Aorta (tissue), 5 donors: Measurements from ENCODE around the gene TMEM63C. TPM values are rescaled to one million over a fixed set of nuclear protein-coding genes. Genes with fewer than 3 reads are reported as not detected.

Experiments
- ATAC-seq: fragments of 200-7000 bp; cut with Tn5 transposase; one replicate; pipeline ENCODE4 v1.9.1; 2022; ENCODE audit warnings: moderate library complexity; ENCODE audit not compliant: low FRiP score
- DNase-seq, 2 donors: peaks; one replicate each; pipeline ENCODE4 v3.0.0-alpha.2; 2020
- H3K27ac ChIP-seq, 2 donors: one replicate each; pipeline ENCODE4 v1.5.1; 2013; ENCODE audit warnings: low read length in 2 of 2, mild to moderate bottlenecking in 2 of 2, moderate library complexity in 2 of 2, control low read depth in 1 of 2, inconsistent platforms in 1 of 2, low read depth in 1 of 2
- H3K27me3 ChIP-seq, 2 donors: one replicate each; pipeline ENCODE4 v1.6.1; 2013; ENCODE audit warnings: control low read depth in 1 of 2, low read length in 1 of 2, mild to moderate bottlenecking in 1 of 2, moderate library complexity in 1 of 2; ENCODE audit not compliant: insufficient read depth in 2 of 2, control insufficient read depth in 1 of 2
- H3K36me3 ChIP-seq, 2 donors: one replicate each; pipeline ENCODE4 v1.6.1; 2013; ENCODE audit warnings: control low read depth in 1 of 2, low read length in 1 of 2, mild to moderate bottlenecking in 1 of 2; ENCODE audit not compliant: insufficient read depth in 2 of 2, control insufficient read depth in 1 of 2
- H3K4me1 ChIP-seq, 2 donors: one replicate each; pipeline ENCODE4 v1.6.1; 2013; ENCODE audit warnings: low read length in 2 of 2, control low read depth in 1 of 2, mild to moderate bottlenecking in 1 of 2, moderate library complexity in 1 of 2; ENCODE audit not compliant: insufficient read depth in 2 of 2, control insufficient read depth in 1 of 2
- H3K4me3 ChIP-seq, 2 donors: one replicate each; pipeline ENCODE4 v1.5.1; 2013; ENCODE audit warnings: low read length in 2 of 2, control low read depth in 1 of 2, mild to moderate bottlenecking in 1 of 2
- H3K9me3 ChIP-seq: one replicate; pipeline ENCODE4 v1.6.1; 2013; ENCODE audit warnings: mild to moderate bottlenecking, low read length; ENCODE audit not compliant: control insufficient read depth
- WGBS, 2 donors: extraction: QIAGEN DNeasy Blood & Tissue Kit; methylation state at CpG; one replicate each; pipeline ENCODE4 v1.1.7; 2013; 5-methylcytosine and 5-hydroxymethylcytosine counted together
- intact Hi-C, 2 donors: fragments of 100-400 bp; cut with DNase I; formaldehyde crosslinking; loops; one replicate each; pipeline versions ENCODE4 v1.14.2 to v1.15.0; 2022
- polyA plus RNA-seq, 2 donors: library from polyadenylated mRNA; stranded (reverse); fragments of 200-250 nt; gene quantifications; one replicate each; pipeline ENCODE4 v1.2.3, GENCODE V29; 2013
- total RNA-seq, 2 donors: library from RNA; stranded (reverse); fragmentation: NEBNext Ultra II Directional; extraction: Animal tissue kit (Norgen Biotek cat#: 25700); gene quantifications; one replicate each; pipeline ENCODE4 v1.2.1, GENCODE V29; 2021
- donor health status: healthy with polysubstance abuse.
- donor health status: Bipolar disorder and iron deficiency.
- donor health status: DM: no; HTN: no; CAD: no.
- donor health status: DM: no; HTN: no; CAD: no.
- donor health status: DM: yes; HTN: yes; CAD: no.

The TMEM63C gene
- total and polyA plus RNA-seq, 4 donors, result 0.06 to 0.26 (median 0.13) TPM; not detected in 1

DNA sequence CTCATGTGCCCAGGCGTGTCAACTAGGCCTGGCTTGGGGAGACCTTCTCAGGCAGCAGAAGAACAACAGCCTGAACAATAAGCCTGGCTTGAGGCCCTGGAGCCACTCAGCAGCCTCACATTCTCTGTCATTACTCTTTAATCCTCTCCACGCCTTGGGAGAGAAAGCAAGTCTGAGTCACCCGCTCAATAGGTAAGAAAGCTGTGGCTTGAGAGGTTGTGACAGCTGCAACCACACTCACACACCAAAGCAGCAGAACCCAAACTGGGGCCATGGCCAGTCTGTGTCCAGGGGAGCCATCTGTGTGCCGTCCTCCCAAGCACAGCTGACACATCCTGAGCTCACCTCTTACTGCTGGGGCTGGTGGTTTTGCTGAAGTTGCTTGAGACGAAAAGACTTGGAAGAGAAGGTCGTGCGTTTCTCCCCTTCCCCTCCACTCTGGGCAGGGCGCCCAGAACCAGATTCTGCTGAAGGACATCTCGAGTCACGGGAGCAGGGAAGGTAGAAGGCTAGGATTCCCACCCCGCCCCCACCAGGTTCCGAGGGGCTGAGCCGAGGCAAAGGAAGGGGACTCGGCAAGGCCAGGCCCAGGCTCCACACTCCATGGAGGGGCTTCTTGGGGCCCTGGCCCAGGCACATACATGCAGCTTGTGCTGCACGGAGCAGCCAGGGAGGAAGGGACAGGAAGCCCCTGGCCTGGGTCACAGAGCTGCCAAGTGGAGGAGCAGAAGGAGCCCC is 5.5 kb downstream of the TMEM63C start:
- Histone ChIP-seq H3K27me3 (no peaks in the 10 kb centered on the region), H3K36me3 (no peaks in the 10 kb centered on the region), H3K27ac (no peak overlapping the region), H3K9me3 (no peaks in the 10 kb centered on the region), H3K4me1 (no peaks in the 10 kb centered on the region), H3K4me3 (no peak overlapping the region)
- 37% methylated on average over 14 to 15 of the region's 15 CpGs for WGBS, 2 donors
- ATAC-seq (no peak), DNase-seq (no peak)
- intact Hi-C loops, result no loop called here

DNA sequence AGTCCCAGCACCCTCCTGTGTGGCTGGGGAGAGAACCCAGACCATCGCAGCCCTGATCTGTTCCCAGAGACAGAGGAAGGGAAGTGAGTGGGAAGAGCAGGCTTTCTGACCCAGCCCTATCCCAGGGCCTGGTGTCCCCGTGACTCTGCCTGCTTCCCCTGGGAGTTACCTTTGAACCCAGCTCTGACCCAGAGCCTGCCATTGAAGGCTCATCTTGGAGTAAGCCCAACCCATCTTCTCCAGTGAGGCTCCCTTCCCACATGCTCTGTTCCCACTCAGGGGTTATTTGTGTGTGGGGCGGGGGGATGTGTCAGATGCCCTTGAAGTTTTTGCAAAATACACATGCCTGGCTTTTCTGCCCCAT is 6.0 kb downstream of the TMEM63C start:
- DNase-seq (no peak), ATAC-seq (no peak)
- intact Hi-C loops, result no loop called here
- Histone ChIP-seq H3K27ac (no peak overlapping the region), H3K9me3 (no peaks in the 10 kb centered on the region), H3K4me3 (no peak overlapping the region), H3K36me3 (no peaks in the 10 kb centered on the region), H3K4me1 (no peaks in the 10 kb centered on the region), H3K27me3 (no peaks in the 10 kb centered on the region)
- WGBS, 2 donors, result 62 to 67% methylated on average over 3 of the region's 3 CpGs

DNA sequence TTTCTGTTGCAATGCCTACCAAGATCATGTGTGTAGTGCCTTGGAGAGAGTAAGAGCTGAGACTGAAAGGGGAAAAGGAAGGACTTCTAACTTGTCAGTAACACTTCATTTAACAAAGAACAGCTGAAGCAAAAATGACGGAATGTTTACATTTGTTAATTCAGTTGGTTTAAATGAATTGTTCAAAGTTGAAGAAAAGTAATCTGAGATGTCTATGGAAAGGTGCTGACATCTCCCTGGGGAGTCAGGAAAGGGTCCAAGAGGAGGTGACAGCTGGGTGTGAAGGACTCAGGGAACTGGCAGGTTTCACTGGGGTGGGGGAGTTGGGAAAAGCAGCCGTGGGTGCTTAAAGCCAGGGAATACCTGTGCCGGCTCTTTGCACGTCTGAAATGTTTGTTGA is 7.9 kb downstream of the TMEM63C start:
- Histone ChIP-seq H3K27me3 (no peaks in the 10 kb centered on the region), H3K36me3 (no peaks in the 10 kb centered on the region), H3K27ac (no peak overlapping the region), H3K4me3 (no peak overlapping the region), H3K4me1 (no peaks in the 10 kb centered on the region), H3K9me3 (no peaks in the 10 kb centered on the region)
- intact Hi-C loops, result no loop called here
- no peak for ATAC-seq
- no peak for DNase-seq
- 42 to 48% methylated on average over 4 of the region's 4 CpGs for WGBS, 2 donors

DNA sequence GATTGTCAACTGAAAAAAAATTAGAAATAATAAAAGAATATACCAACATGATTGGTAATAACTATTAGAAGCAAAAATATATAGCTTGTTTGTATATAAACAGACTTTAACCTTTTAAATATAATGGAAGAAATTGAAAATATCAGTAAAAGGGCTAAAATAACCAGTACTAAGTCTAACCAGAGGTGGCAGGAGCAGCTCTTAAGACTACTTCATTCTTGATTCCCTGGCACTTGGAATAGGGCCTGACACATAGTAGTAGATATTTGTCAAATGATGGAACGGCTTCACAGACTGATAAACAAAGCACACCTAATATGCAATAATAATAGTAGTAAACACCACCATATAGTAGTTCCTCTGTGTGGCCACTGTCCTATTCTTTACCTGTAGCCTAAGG is 9.4 kb downstream of the TMEM63C start:
- H3K9me3 ChIP-seq, result no peaks in the 10 kb centered on the region
- intact Hi-C loops, result no loop called here
- no peak overlapping the region for H3K27ac ChIP-seq
- ATAC-seq (no peak), DNase-seq (no peak)
- no peaks in the 10 kb centered on the region for H3K4me1 ChIP-seq
- H3K36me3 ChIP-seq, result no peaks in the 10 kb centered on the region
- WGBS, 2 donors, result 53 to 58% methylated on average over 1 of the region's 1 CpG
- no peaks in the 10 kb centered on the region for H3K27me3 ChIP-seq
- no peak overlapping the region for H3K4me3 ChIP-seq

DNA sequence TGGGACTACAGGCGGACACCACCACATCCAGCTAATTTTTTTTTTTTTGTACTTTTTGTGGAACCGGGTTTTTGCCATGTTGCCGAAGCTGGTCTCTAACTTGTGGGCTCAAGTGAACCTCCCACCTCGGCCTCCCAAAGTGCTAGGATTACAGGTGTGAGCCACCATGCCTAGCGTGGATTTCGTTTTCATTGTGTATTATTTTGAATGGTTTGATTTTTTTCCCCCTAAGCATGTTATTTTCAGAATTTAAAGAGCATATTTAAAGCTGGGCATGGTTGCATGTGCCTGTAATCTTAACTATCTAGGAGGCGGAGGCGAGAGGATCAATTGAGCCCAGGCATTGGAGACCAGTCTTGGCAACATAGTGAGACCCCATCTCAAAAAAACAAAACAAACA is 13.1 kb downstream of the TMEM63C start:
- intact Hi-C loops, result no loop called here
- ATAC-seq (no peak), DNase-seq (no peak)
- no peaks in the 10 kb centered on the region for H3K36me3 ChIP-seq
- H3K27me3 ChIP-seq, result no peaks in the 10 kb centered on the region
- H3K4me1 ChIP-seq, result no peaks in the 10 kb centered on the region
- no peaks in the 10 kb centered on the region for H3K9me3 ChIP-seq
- WGBS, 2 donors, result 88 to 93% methylated on average over 8 of the region's 8 CpGs
- H3K27ac ChIP-seq, result no peak overlapping the region
- H3K4me3 ChIP-seq, result no peak overlapping the region

DNA sequence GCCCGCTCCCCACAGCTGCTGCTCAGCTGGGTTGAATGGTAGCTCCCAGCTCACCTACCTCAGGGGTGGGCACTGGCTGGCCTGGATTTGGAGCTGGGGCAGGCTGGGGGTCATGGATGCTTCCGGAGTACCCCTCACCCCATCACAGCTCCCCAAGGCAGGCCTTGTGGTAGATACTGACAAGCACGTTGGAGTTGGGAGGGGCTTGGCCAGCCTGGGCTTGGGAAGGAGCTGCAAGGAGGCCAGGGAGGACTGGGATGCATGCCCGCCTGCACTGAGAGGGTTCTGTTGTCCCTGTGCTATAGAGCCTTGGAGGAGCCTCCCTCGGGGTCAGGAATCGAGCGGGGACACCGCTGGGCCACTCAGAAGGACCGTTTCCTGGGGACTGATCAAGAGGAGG is 14.2 kb downstream of the TMEM63C start:
- Histone ChIP-seq H3K36me3 (no peaks in the 10 kb centered on the region), H3K27me3 (no peaks in the 10 kb centered on the region), H3K9me3 (no peaks in the 10 kb centered on the region), H3K4me3 (no peak overlapping the region), H3K4me1 (no peaks in the 10 kb centered on the region), H3K27ac (no peak overlapping the region)
- ATAC-seq (no peak), DNase-seq (no peak)
- intact Hi-C loops, result no loop called here
- WGBS, 2 donors, result 70 to 75% methylated on average over 9 of the region's 9 CpGs

DNA sequence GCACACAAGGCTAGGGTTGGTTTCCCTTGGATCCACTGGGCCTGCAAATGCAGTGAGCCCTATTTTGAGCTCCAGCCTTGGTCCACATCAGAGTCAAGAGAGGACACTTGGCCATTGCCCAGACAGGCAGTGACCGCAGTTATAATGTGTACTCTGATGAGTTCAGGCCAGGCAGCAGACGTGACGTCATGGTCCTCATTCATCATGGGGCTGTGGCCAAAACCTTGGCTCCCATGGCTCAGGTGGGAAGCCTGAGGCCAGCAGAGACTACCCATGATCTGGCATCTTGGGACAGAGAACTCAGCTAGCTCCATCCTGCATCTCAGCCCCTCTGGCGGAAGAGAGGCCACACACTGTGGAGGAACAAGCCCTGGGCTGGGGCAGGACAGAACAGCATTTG is 16.4 kb downstream of the TMEM63C start:
- 78 to 79% methylated on average over 4 of the region's 4 CpGs for WGBS, 2 donors
- H3K4me3 ChIP-seq, result no peak overlapping the region
- no peaks in the 10 kb centered on the region for H3K36me3 ChIP-seq
- H3K4me1 ChIP-seq, result no peaks in the 10 kb centered on the region
- DNase-seq (peak in 1 of 2 donors; percentile 55), ATAC-seq (no peak)
- peaks cover 2% of the 10 kb centered on the region for H3K9me3 ChIP-seq
- intact Hi-C loops, result no loop called here
- no peak overlapping the region for H3K27ac ChIP-seq
- no peaks in the 10 kb centered on the region for H3K27me3 ChIP-seq

DNA sequence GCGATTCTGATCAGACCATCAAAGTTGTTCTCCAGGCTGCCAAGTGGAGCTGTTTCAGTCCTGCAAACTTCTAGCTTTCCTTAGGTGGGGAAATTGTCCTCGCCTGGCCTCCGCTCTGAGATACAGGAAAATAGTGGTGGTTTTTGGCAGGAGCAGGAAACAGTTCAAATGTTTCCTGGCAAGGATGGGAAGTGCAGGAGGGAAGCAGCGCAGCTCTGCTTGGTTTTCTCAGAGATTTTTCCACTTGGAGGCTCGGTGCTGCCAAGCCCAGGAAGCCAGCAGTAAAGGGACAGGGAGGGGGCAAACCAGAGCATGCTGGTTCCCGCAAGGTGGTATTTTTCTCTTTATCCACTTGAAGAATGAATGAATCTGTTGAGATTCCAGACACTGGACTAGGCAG is 17.0 kb downstream of the TMEM63C start:
- Histone ChIP-seq H3K4me3 (no peak overlapping the region), H3K27ac (no peak overlapping the region), H3K9me3 (peaks cover 2% of the 10 kb centered on the region), H3K27me3 (no peaks in the 10 kb centered on the region), H3K4me1 (no peaks in the 10 kb centered on the region), H3K36me3 (no peaks in the 10 kb centered on the region)
- WGBS, 2 donors, result 53 to 67% methylated on average over 6 of the region's 6 CpGs
- DNase-seq (peak in 1 of 2 donors; percentile 14), ATAC-seq (no peak)
- intact Hi-C loops, result no loop called here

DNA sequence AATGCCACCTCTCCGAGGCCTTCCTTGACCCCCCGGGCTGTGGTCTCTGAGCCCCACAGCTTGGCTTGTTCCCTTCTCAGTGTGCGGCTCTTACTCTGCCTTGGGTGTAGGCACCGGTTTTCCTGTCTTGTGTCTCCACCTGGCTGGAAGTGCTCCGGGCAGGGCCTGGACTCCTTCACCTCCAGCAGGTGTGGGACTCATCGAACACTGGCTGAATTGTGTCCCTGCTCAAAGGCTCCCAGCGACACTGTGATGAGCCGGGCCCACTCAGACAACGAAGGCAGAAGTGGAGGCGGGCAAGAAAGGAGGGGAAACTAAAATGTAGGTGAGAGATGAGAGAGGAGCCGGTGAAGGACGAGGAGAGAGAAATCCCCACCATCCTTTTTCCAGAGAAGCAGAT is 18.0 kb downstream of the TMEM63C start:
- intact Hi-C loops, result no loop called here

More for the DNA sequence above, 18.0 kb downstream of the TMEM63C start:
- Histone ChIP-seq H3K27me3 (no peaks in the 10 kb centered on the region), H3K9me3 (peaks cover 2% of the 10 kb centered on the region), H3K4me1 (no peaks in the 10 kb centered on the region), H3K4me3 (no peak overlapping the region), H3K27ac (no peak overlapping the region), H3K36me3 (no peaks in the 10 kb centered on the region)
- ATAC-seq (no peak), DNase-seq (peak in 1 of 2 donors; percentile 62)
- WGBS, 2 donors, result 74 to 79% methylated on average over 12 of the region's 12 CpGs
